Measurements from ENCODE around the gene SLC25A14.

SLC25A14 gene

GRCh38 chrX:130419263-130419662 lies 79.5 kb downstream of the SLC25A14 start:
- H3K4me3 ChIP-seq (ENCODE audit: low read depth, low read length): no peak overlapping the region
- in situ Hi-C loops (cut with HindIII; ENCODE audit: low sequenced_read_pairs): no loop called here
- no peak for TF ChIP-seq CTCF (IDR thresholded peaks at IDR 0.05; ENCODE audit: low read depth, low read length, missing control alignments)
- DNase-seq (ENCODE audit: low read depth): no peak

Data from astrocyte of the cerebellum (primary cell).